Measurements from ENCODE around the gene VRK2.

DNA sequence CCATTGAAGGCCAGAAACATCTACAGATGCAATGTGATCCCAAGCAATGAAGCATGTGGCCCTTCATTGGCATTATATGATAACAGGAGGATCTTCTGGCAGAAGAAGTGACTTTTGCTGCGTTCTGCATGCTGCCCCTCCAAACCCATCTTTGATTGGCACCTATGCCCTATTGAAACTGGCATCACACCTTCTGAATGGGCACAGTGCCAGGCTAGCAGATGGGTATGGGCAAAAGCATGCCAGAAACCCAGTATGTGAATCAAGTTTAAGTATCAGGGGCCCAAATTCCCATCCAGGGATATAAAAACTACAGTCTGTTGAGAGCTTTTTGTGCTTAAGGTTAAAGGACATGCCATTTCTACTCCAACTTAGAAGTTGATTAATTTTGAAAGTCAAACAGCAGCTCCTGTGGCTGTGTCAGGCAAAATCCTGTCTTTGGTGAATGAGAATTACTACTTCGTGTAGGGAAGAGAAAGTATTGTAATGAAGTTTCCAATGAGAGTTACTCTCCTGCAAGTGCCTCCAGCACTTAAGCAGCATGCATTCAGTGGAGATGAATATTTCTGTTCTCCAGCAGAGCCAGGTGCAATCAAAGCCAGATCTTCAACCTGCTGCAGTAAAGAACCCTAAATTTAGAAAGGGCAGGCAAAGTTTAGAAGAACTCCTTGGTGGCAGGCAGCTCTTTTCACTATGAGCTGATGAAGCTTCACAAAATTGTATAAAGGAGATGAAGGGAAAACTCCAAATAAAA is 8.6 kb downstream of the VRK2 start:
- TF ChIP-seq, protein P1, sequence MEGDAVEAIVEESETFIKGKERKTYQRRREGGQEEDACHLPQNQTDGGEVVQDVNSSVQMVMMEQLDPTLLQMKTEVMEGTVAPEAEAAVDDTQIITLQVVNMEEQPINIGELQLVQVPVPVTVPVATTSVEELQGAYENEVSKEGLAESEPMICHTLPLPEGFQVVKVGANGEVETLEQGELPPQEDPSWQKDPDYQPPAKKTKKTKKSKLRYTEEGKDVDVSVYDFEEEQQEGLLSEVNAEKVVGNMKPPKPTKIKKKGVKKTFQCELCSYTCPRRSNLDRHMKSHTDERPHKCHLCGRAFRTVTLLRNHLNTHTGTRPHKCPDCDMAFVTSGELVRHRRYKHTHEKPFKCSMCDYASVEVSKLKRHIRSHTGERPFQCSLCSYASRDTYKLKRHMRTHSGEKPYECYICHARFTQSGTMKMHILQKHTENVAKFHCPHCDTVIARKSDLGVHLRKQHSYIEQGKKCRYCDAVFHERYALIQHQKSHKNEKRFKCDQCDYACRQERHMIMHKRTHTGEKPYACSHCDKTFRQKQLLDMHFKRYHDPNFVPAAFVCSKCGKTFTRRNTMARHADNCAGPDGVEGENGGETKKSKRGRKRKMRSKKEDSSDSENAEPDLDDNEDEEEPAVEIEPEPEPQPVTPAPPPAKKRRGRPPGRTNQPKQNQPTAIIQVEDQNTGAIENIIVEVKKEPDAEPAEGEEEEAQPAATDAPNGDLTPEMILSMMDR (IDR thresholded peaks at IDR 0.05; ENCODE audit: insufficient read depth, low read length, poor library complexity, severe bottlenecking) = no peak
- TF ChIP-seq EZH2phosphoT487 (conservative IDR thresholded peaks at IDR 0.05; ENCODE audit: low read length) = no peak

All from SU-DHL-6 (cell line).